ENCODE data around the gene YIPF2.

The YIPF2 gene

GRCh38 chr19:10908380-10908960, 20.0 kb downstream of the YIPF2 start:
- TF ChIP-seq GATA1 (IDR thresholded peaks at IDR 0.05; ENCODE audit: low read depth, low read length) (no peak), POLR2A (IDR thresholded peaks at IDR 0.05; ENCODE audit: low read length) (no peak)
- DNase-seq, result no peak

GRCh38 chr19:10907925-10908324, 20.5 kb downstream of the YIPF2 start:
- DNase-seq, result no peak
- TF ChIP-seq POLR2A (IDR thresholded peaks at IDR 0.05; ENCODE audit: low read length), result no peak

- DNase-seq, result peak; percentile 96 to 99
- TF ChIP-seq GATA1 (IDR thresholded peaks at IDR 0.05; ENCODE audit: low read depth, low read length), result peak; percentile 84
- peak; percentile 61 for TF ChIP-seq POLR2A (IDR thresholded peaks at IDR 0.05; ENCODE audit: low read length)
Measured at GRCh38 chr19:10899151-10899653, 29.2 kb downstream of the YIPF2 start.

GRCh38 chr19:10898633-10899032, 29.8 kb downstream of the YIPF2 start:
- no peak for DNase-seq

GRCh38 chr19:10896851-10897526, 31.4 kb downstream of the YIPF2 start:
- no peak for TF ChIP-seq GATA1 (IDR thresholded peaks at IDR 0.05; ENCODE audit: low read depth, low read length)
- no peak for TF ChIP-seq POLR2A (IDR thresholded peaks at IDR 0.05; ENCODE audit: low read length)

More at GRCh38 chr19:10898633-10899032, 29.8 kb downstream of the YIPF2 start:
- no peak for TF ChIP-seq POLR2A (IDR thresholded peaks at IDR 0.05; ENCODE audit: low read length)
- TF ChIP-seq GATA1 (IDR thresholded peaks at IDR 0.05; ENCODE audit: low read depth, low read length), result no peak

GRCh38 chr19:10895920-10896319, 32.5 kb downstream of the YIPF2 start:
- TF ChIP-seq GATA1 (IDR thresholded peaks at IDR 0.05; ENCODE audit: low read depth, low read length), result no peak
- TF ChIP-seq POLR2A (IDR thresholded peaks at IDR 0.05; ENCODE audit: low read length), result no peak
- no peak for DNase-seq

More at GRCh38 chr19:10896851-10897526, 31.4 kb downstream of the YIPF2 start:
- DNase-seq, result peak; percentile 50 to 57

GRCh38 chr19:10895363-10895762, 33.1 kb downstream of the YIPF2 start:
- no peak for TF ChIP-seq POLR2A (IDR thresholded peaks at IDR 0.05; ENCODE audit: low read length)
- no peak for TF ChIP-seq GATA1 (IDR thresholded peaks at IDR 0.05; ENCODE audit: low read depth, low read length)
- DNase-seq, result no peak

- DNase-seq, result no peak
- TF ChIP-seq GATA1 (IDR thresholded peaks at IDR 0.05; ENCODE audit: low read depth, low read length), result no peak
- no peak for TF ChIP-seq POLR2A (IDR thresholded peaks at IDR 0.05; ENCODE audit: low read length)
Measured at GRCh38 chr19:10894911-10895213, 33.6 kb downstream of the YIPF2 start.

GRCh38 chr19:10892256-10892655, 36.2 kb downstream of the YIPF2 start:
- no peak for TF ChIP-seq POLR2A (IDR thresholded peaks at IDR 0.05; ENCODE audit: low read length)

GRCh38 chr19:10891405-10892086, 36.9 kb downstream of the YIPF2 start:
- DNase-seq, result no peak
- TF ChIP-seq POLR2A (IDR thresholded peaks at IDR 0.05; ENCODE audit: low read length) (no peak), GATA1 (IDR thresholded peaks at IDR 0.05; ENCODE audit: low read depth, low read length) (no peak)

More at GRCh38 chr19:10892256-10892655, 36.2 kb downstream of the YIPF2 start:
- no peak for DNase-seq

- DNase-seq, result no peak
- TF ChIP-seq POLR2A (IDR thresholded peaks at IDR 0.05; ENCODE audit: low read length), result no peak
- TF ChIP-seq GATA1 (IDR thresholded peaks at IDR 0.05; ENCODE audit: low read depth, low read length), result no peak
Measured at GRCh38 chr19:10889880-10890279, 38.6 kb downstream of the YIPF2 start.

GRCh38 chr19:10888421-10888866, 40.0 kb downstream of the YIPF2 start:
- no peak for TF ChIP-seq POLR2A (IDR thresholded peaks at IDR 0.05; ENCODE audit: low read length)

GRCh38 chr19:10887616-10888367, 40.6 kb downstream of the YIPF2 start:
- DNase-seq, result no peak
- TF ChIP-seq GATA1 (IDR thresholded peaks at IDR 0.05; ENCODE audit: low read depth, low read length) (no peak), POLR2A (IDR thresholded peaks at IDR 0.05; ENCODE audit: low read length) (no peak)

More at GRCh38 chr19:10888421-10888866, 40.0 kb downstream of the YIPF2 start:
- no peak for DNase-seq

All from erythroblast (primary cell).